OCI-M2 (cell line): ENCODE measurements around the gene SUGCT.
"Not testable (repeated sequence)": the region's sequence is repeated elsewhere in the genome, so short reads cannot be mapped to it uniquely, and the experiment has no call there.

Source experiments
- DNase-seq: peaks from one replicate; lab custom pipeline; 2025; ENCODE audit not compliant: unreplicated experiment; lab: John Stamatoyannopoulos, UW

The SUGCT gene

GRCh38 chr7:40134428-40135316 is at the start of gene SUGCT, which contains the start of gene MPLKIP:
Gene SUGCT (plus strand): TSS chr7:40135005.
Gene MPLKIP (minus strand): TSS chr7:40134622. CDS start chr7:40134567, 55 bp downstream.
- DNase-seq = peak; percentile 68

- no peak for DNase-seq
Observed at GRCh38 chr7:40092182-40092581, 42.6 kb upstream of the SUGCT start.

DNA sequence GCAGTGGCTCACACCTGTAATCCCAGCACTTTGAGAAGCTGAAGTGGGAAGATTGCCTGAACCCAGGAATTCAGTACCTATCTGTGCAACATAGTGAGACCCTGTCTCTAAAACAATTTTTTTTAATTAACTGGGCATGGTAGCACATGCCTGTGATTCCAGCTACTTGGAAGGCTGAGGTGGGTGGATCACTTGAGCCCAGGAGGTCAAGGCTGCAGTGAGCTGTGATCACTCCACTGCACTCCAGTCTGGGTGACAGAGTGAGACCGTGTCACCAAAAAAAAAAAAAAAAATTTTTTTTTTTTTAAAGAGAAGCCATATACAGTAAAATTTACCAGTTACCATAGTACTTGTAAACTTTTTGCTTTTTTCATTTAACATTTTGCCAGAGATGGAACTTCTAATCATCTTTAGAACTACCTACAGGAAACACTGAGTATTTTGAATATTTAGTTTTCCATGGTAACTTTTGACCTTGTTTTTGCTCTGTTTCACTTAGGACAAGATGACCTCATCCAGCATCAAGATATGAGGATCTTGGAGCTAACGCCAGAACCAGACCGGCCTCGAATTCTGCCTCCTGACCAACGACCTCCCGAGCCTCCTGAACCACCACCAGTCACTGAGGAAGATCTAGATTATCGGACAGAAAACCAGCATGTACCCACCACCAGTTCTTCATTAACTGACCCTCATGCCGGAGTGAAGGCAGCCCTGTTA is 41.0 kb upstream of the SUGCT start:
- no peak for DNase-seq

DNA sequence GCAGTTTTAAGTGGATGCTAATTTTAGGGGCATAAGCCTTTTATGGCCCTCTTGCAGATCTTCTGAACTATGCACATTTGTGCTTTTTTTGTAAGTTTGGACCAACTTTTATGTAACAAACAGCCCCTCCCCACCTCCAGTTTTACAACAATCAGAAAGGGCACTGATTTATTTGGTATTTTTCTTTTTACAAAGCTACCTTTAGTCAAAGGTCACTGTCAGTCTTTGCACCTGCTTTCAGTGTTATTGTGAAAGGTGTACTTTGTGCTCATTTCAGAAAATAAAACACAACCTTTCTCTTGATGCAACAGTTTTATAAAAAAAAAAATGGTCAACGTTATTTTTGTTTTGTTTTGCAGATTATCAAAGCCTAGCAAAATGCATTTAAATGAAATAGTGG is 39.6 kb upstream of the SUGCT start:
- no peak for DNase-seq

- DNase-seq = no peak
Observed at GRCh38 chr7:40095695-40096327, 39.0 kb upstream of the SUGCT start.

GRCh38 chr7:40097728-40098127 is 37.1 kb upstream of the SUGCT start:
- no peak for DNase-seq

- DNase-seq = no peak
Observed at GRCh38 chr7:40098810-40099209, 36.0 kb upstream of the SUGCT start.

DNA sequence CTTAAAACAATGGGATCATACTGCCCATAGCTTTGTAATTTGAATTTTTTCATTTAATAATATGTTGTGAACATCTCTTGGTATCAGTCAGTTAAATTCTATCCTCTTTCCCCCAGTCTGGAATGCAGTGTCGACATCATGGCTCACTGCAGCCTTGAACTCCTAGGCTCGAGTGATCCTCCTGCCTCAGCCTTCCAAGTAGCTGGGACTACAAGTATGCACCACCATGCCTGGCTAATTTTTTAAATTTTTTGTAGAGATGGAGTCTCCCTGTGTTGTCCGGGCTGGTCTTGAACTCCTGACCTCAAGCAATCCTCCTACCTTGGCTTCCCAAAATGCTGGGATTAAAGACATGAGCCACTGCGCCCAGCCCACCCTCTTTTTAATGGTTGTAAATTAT is 35.0 kb upstream of the SUGCT start:
- no peak for DNase-seq

- DNase-seq = no peak
Observed at GRCh38 chr7:40101201-40101600, 33.6 kb upstream of the SUGCT start.

DNA sequence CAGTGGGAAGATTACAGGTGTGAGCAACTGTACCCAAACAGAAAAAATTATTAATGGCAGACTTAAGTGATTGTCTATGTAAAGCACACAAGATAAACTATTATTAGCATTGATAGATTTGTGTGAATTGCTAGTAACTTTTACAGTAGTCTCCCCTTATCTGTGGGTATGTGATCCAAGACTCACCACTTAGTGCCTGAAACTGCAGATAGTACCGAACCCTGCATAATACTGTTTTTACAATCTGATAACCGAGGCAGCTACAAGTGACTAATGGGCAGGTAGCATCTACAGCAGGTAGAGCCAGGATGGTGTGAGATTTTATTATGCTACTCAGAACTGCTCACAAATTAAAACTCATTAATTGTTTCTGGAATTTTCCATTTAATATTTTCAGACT is 31.9 kb upstream of the SUGCT start:
- DNase-seq = no peak

DNA sequence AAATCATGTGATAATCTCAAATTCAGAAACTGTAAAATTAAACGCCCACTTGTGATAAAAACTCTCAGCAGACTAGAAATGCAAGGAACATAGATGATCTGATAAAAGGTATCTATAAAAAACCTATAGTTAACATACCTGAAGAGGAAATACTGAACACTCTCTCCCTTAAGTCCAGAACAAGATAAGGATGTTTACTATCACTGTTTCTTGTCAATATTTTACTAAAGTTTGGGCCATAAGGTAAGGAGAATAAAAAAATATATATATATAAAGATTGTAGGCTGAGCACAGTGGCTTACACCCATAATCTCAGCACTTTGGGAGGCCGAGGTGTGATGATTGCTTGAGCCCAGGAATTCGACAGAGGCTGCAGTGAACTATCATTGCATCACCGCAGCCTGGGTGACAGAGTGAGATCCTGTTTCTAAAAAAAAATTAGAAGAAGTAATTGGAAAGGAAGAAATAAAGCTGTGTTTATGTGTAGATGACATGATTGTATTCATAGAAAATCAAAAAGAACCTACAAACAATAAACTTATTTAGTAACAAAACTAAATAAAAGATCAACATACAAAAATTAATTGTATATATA is 28.8 kb upstream of the SUGCT start:
- no peak for DNase-seq

GRCh38 chr7:40115936-40116335 is 18.9 kb upstream of the SUGCT start:
- no peak for DNase-seq

- not testable (repeated sequence) for DNase-seq
Observed at GRCh38 chr7:40117199-40117598, 17.6 kb upstream of the SUGCT start.

- DNase-seq = not testable (repeated sequence)
Observed at GRCh38 chr7:40118201-40118600, 16.6 kb upstream of the SUGCT start.

DNA sequence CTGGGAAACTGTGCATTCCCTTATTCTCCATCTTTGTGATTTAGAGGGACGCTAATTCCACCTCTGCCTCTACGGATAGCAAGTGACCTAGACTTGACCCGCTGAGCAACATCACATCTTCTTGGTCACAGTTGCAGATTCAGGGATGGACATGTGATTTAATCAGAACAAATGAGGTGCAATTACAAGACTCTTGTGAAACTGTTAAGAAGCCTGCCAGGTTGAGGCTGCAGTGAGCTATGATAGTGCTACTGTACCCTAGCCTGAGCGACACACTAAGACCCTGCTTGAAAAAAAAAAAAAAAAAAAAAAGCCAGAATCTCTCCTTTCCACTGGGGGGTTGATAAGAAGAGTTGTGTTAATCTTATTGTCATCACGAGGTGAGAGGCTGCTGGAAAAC is 14.8 kb upstream of the SUGCT start:
- no peak for DNase-seq

DNA sequence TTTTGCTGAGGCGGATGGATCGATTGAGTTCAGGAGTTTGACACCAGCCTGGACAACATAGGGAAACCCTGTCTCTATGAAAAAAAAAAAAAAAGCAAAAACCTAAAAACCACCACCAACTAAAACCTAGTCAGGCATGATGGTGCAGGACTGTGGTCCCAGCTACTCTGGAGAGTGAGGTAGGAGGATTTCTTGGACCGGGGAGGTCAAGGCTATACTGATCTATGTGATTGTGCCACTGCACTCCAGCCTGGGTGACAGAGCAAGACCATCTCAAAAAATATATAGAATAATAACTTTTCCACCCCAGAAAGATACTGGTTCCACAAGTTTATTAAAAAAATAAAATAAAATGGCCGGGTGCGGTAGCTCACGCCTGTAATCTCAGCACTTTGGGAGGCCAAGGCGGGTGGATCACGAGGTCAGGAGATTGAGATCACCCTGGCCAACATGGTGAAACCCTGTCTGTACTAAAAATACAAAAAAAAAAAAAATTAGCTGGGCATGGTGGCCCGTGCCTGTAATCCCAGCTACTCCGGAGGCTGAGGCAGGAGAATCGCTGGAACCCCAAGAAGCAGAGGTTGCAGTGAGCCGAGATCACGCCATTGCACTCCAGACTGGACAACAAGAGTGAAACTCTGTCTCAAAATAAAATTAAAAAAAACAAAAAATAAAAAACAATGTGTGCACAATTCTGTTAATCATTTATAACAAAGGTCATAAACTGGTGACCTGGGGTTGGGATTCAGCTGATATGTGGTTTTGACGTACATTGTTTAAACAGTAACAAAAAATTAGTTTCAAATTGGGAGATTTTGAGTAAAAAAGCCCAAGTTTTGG is 12.5 kb upstream of the SUGCT start:
- not testable (repeated sequence) for DNase-seq

DNA sequence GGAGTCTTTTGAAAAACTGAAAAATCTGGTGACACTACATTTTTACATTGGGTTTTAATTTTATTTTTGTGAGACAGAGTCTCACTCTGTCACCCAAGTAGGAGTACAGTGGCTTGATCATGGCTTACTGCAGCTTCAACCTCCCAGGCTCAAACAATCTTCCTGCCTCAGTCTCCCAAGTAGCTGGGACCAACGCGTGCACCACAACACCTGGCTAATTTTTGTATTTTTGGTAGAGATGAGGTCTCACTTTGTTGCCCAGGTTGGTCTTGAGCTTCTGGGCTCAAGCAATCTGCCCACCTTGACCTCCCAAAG is 11.9 kb upstream of the SUGCT start:
- DNase-seq = no peak

GRCh38 chr7:40133561-40134427 is 1.0 kb upstream of the SUGCT start:
- no peak for DNase-seq

DNA sequence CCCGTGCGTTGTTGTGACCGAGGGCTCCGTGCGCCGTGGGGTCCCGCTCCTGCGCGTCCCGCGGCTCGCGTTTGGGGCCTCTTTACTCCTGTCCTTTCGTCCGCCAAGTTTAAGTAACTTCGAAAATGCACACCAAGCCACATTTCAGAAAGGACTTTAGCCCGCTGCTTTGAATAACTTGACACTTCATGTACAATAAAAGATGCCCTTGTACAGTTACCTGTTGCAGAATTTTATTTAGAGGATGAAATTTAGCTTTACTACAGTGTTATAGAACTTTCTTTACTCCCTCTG is 459 bp downstream of the SUGCT start:
- DNase-seq = no peak

DNA sequence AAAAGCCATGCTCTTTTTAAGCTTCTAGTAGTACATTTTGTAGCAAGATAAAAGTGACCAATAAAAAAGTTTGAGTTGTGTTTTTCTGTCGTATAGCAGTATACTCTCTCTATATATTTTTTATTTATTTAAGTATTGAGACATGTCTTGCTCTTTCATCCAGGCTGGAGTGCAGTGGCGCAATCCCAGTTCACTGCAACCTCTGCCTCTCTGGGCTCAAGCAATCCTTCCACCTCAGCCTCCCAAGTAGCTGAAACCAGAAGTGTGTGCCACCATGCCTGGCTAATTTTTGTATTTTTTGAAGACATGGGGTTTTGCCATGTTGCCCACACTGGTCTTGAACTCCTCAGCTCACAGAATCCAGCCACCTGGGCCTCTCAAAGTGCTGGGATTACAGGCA is 2.8 kb downstream of the SUGCT start:
- DNase-seq = no peak
